ELF-1 (cell line): Measurements from ENCODE around the gene ANGEL1.
A peak's percentile ranks its signal among the peaks of the same experiment; 100 is the strongest.

Experiments
- DNase-seq: peaks from one replicate; pipeline ENCODE4 v3.0.0-alpha.2; 2016; ENCODE audit warnings: low read depth, low spot score

Gene ANGEL1, protein sequence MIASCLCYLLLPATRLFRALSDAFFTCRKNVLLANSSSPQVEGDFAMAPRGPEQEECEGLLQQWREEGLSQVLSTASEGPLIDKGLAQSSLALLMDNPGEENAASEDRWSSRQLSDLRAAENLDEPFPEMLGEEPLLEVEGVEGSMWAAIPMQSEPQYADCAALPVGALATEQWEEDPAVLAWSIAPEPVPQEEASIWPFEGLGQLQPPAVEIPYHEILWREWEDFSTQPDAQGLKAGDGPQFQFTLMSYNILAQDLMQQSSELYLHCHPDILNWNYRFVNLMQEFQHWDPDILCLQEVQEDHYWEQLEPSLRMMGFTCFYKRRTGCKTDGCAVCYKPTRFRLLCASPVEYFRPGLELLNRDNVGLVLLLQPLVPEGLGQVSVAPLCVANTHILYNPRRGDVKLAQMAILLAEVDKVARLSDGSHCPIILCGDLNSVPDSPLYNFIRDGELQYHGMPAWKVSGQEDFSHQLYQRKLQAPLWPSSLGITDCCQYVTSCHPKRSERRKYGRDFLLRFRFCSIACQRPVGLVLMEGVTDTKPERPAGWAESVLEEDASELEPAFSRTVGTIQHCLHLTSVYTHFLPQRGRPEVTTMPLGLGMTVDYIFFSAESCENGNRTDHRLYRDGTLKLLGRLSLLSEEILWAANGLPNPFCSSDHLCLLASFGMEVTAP

DNA sequence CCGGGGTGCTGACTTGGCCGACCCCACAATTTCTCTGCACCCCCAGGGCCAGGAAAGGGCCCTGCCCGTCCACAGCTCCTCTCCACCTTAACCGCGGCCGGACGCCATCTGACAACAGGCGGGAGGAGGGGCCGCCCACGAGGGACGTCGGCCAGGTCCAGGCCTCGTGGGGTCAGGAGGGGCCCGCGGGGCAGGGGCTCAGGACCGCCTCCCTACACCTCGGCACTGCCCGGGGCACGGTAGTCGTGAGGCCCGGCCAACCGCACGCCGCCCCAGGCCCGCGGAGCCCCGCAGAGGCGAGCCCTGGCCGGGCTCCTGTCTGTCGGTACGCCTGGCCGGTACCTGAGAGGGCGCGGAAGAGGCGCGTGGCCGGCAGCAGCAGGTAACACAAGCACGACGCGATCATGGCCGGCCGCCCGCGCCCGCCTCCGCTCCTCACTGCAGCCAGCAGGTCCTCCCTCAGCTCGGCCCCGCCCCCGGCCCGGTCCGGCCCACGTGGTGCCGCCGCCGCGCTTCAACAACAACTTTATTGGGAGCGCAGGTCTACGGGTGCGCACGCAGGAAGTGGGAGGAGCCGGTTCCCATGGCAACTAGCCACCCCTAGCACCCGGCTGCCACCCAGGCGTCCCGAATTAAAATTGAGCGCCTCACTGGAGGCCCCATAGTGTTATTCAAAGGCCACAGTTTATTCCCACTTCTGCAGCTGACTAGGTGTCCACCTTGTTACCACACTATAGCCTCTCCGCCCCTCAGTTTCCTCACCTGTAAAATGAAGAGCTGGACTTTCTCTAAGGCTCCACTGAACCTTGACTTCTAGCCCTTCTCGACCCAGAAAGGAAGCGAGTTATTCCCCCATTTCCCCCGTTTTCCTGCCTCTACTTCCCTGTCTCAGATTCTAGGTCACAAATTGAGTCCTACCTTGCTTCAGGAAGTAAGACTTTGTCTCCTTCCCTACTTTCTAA is at the start of gene ANGEL1:
Gene ANGEL1 (minus strand): TSS at position 461 of the 962 bp plus-strand sequence. CDS start 55 bp downstream, at position 406.
- DNase-seq = peak; percentile 98

DNA sequence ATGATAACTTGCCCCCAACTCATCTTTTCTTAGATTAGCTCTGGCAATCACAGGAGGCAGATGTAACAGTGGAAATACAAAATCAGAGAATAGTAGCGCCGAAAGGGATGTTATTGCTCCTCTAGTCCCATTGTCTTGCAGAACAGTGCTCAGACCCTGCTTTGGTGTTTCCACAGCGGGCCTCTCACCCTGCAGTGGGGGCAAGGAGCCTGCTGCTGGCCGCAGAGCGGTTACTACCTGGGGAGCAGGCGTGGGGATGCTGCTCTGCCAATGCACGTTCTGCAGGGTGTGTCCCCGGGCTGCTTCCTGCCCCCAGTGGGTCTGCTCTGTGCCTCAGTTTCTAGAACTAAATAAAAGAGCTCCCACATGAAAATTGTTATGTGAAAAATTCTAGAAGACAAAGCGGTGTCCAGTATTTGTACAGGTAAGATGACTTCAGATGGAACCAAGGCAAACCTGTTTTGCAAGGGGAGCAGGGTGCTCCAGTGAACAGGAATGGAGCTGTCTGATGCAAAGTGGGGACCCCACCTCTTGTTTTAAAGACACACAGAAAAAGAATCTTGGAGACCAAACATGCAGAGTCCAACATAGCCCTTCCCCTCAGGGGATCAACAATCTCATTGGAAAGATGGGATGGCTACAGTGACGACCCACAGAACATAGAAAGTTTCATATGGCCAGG is 49.0 kb upstream of the ANGEL1 start:
- no peak for DNase-seq

DNA sequence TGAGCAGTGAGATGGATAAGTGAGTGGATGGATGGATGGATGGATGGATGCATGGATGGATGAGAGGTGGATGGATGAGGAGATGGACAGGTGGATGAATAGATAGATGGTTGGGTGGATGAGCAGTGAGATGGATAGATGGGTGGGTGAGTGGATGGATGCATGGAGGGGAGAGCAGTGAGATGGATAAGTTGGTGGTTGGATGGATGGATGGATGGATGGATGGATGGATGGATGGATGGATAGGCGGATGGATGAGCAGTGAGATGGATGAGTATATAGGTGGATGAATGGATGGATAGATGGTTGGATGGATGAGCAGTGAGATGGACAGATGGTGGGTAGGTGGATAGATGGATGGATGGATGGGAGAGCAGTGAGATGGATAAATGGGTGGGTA is 44.1 kb upstream of the ANGEL1 start:
- DNase-seq = no peak

DNA sequence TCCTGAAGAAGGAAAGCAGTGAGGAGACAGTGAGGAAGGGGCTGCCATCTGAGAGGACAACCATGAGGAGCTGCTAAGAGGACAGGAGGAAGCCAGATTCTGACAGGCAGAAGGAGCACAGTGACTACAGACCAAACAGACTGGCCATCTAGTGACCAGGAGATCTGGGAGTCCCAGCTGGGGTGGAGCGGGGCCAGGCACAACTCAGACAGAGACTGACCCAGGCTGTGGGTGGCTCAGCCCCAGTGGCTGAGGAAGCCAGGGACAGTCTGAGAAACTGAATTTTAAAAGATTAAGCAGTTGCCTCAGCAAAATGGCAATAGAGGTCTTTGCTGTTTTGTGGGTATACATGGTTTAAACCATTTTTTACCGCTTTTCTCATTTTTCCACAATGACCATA is 42.4 kb upstream of the ANGEL1 start:
- DNase-seq = no peak

DNA sequence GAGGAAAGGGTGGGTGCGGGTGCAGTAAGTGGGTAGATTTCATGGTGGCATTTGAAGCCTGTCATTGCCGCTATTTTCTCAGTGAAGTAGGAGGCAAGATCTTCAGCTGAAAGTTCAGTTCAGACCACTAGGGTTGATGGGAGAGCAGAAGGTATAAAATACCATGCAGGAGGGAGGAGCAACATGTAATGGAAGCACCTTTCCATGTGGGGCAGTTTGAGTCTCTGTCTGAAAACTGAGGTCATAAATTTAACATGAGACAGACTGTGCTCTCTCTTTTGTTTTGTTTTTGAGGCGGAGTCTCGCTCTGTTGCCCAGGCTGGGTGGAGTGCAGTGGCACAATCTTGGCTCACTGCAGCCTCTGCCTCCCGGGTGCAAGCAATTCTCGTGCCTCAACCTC is 36.2 kb upstream of the ANGEL1 start:
- DNase-seq = no peak

DNA sequence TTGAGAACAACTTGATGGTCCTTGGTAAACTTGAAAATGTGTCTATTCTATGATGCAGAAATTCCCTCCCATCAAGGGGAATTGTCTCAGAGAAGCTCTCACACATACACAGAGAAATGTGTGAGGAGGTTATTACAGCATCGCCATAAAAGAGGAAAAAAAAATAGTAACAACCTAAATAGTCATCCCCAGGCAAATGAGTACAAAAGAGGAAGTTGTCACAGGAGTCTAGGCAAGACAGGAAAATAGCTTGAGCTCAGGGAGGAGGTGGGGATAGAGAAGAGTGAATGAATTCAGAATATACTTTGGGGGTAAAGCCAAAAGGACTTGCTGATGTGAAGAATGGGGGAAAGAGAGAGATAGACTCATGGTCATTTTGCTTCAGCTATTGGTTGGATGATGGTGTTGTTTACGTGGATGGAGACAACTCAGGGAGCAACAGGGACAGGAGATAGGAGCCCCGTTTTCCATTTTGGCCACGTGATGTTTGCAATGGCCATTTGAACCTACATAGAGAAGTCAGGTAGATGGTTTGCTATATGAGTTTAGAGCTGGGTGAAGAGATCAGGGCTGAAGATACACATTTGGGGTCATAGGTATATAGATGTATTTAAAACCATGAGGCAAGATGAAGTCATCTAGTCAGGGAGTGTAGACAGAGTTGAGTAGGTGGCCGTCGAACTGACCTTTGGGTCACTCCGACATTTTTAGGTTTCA is 33.8 kb upstream of the ANGEL1 start:
- no peak for DNase-seq

DNA sequence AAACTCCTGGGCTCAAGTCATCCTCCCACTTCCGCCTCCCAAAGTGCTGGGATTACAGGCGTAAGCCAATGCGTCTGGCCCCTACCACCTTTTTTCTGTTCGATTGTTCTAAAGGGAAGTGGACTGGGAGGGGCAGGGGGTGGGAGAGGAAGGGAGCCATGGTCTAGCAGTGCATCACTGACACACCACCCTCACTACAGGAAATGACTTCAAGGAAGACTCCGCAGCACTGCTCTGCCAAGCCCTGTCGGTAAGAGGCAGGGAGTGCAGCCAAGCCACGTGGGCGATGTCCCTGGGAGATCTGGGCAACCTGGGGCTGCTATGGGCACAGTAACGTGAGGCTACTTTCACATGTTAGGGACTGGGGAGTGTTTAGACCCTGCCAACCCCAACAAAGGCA is 31.5 kb upstream of the ANGEL1 start:
- DNase-seq = peak; percentile 40

DNA sequence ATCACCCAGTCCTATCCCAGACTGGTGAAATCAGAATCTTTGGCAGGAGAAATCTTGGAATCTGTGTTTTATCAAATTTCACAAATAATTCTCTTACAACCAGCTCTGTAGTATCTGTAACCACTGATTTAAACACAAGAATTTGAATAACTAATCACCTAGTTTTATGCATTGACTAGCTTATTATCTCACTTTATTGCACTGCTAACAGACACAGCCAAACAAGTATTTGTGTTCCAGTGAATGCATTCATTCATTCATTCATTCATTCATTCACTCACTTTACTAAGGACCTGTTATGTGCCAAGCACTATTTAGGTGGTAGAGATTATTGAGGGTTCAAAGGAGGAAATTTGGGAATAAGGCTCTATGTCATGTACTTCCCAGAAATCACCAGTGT is 29.7 kb upstream of the ANGEL1 start:
- no peak for DNase-seq

DNA sequence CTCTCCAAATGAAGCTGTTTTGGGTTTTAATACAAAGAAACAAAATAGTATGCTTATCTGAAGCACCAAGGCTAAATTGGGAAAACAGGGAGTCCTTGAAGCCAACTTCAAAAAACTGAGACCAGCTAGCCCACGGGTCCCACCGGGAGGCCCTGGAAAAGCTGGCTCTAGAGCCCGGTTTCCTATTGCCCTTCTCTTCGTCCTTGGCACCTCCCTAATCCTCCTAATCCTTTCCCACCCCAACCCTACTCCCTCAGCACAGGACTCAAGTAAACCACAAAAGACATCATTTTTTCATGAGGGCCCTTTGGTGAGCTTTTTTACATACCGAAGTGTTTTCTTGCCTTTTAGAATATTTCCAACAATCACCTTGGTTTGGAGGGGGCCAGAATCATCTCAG is 24.8 kb upstream of the ANGEL1 start:
- DNase-seq = no peak

DNA sequence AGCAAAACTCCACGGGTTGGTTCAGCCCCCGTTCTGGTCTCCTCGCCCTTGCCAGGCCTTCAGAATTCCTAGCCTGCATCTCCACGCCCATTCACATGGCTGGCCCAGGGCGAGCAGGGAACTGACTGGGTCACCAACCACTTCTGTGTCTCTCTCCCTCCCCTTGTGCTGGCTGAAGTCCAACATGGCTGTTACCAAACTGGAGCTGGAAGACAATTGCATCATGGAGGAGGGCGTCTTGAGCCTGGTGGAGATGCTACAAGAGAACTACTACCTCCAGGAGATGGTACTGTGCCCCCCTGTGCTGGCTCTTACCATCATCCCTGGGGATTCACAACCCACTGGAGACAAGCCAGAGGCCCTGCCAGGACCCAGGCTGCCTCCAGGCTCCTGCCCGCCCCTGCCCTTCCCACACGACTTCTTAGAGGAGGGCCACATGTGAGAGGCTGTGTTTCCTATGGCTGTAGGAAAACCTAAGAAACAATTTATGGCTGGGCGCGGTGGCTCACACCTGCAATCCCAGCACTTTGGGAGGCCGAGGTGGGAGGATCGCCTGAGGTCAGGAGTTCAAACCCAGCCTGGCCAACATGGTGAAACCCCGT is 23.4 kb upstream of the ANGEL1 start:
- no peak for DNase-seq

DNA sequence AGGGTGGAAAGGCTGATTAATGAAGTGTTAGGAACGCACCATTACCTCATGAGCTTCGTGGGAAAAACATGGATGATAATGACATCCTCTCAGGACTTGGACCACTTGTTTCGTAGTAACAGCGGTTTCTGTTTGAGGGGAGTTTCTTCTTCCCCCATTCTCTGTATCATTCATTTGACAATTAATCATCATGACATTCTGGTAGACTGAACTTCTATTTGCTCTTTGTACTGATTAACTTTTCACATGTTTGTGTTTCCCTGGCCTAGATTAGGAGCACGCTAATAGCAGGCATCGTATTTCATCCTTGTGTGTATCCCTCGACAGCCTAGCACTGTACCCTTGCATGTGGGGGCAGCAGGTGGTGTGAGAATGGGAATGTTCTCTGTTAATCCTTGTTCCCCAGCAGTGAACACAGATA is 21.6 kb upstream of the ANGEL1 start:
- no peak for DNase-seq

DNA sequence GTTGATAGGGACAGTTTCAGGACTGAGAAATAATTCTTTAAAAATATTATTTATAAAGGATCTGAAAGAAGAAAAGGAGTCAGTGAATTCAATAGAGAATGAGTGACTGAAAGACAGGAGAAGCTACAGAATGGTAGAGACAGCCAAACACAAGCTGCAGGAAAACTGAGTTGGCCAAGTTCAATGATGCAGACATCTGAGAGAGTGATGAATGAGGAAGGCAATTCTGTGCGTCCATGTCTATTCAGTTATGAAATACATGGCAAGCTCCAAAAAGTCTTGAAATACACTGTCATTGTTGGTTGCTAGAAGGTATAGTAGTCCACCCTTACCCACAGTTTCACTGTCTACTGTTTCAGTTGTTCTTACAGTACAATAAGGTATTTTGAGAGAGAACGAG is 20.3 kb upstream of the ANGEL1 start:
- no peak for DNase-seq

DNA sequence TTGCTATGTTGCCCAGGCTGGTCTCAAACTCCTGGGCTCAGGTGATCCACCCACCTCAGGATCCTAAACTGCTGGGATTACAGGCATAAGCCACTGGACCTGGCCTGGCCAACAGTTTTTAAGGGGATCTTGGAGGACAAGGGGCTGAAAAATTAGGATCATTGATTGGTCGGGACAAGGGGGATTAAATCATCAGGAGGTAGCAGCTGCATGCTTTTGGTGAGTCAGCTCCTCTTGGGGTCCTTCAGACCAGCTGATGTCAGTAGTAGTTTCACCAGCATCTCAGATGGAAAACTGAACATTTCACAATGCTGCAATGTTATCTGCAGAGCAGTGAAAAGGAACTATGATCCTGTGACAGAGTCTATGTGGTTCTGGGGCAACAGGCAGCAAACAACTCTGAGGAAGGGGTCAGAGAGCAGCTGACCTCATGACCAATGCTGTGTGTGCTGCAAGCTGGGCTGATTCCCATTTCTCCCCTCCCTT is 19.9 kb upstream of the ANGEL1 start:
- DNase-seq = no peak

DNA sequence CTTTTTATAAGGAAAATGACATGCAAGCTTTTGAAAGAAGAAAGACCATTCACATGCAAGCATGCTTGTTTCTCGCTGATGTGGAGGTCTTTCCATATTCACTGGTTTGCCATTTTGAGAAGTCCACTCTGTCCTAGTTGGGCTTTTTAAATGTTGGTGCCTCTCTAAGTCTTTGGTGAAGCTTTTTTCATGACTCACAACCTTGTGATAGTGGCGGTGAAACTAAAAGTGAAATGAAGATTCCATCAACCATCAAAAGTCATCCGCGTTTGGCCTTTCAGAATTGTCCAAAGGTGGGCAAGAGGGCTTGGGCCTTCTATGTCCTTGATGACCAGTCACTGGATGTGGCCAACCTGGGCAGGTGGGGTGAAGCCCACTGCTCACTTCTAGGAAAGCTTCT is 17.9 kb upstream of the ANGEL1 start:
- no peak for DNase-seq

DNA sequence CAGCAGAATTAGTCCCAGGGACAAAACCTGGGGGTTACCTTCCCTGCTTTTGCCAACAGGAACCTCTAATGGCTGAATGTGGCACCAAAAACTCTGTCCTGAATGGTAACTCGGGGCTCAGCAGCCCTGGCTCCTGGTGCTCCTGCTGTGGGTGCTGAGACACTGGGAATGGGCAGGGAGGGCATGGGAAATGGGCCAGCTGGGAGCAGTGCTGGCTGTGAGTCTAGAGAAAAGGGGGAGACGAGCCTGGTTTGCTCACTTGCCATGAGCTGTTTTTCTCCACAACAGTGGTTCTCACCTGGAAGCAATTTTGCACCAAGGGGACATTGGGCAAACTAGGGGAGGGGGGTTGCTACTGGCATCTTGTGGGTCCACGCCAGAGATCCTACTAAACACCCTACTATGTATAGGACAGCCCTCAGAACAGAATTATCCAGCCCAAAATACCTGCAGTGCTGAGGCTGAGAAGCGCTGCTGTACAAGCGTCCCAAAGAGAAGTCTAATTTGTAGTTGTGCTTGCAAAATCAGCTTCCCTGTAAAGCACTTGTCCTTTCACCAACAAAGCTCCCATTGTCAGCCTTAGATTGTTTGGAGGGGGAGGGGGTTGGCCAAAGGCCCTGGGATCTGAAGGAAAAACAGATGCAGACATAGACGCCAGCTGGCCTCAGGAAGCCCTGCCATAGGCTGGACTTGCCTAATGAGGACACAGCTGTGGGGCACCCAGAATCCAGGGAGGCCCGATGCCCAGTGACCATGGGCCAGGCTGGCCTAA is 17.2 kb upstream of the ANGEL1 start:
- DNase-seq = no peak

DNA sequence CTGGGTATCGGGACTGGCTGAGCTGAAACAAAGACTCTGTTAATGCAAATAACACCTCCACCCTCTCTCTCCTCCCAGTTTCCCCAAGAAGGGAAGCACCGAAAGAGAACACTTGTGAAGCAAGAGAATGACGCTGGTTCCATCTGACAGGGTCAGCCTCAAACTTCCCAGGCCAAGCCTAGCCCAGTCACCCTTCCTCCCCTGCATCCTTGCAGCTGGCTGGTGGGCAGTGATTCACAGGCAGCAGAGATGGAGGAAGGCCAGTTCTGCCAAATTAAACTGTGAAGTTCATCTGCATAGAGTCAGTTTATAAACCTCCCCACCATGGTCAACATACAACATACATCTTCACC is 16.3 kb upstream of the ANGEL1 start:
- DNase-seq = no peak

DNA sequence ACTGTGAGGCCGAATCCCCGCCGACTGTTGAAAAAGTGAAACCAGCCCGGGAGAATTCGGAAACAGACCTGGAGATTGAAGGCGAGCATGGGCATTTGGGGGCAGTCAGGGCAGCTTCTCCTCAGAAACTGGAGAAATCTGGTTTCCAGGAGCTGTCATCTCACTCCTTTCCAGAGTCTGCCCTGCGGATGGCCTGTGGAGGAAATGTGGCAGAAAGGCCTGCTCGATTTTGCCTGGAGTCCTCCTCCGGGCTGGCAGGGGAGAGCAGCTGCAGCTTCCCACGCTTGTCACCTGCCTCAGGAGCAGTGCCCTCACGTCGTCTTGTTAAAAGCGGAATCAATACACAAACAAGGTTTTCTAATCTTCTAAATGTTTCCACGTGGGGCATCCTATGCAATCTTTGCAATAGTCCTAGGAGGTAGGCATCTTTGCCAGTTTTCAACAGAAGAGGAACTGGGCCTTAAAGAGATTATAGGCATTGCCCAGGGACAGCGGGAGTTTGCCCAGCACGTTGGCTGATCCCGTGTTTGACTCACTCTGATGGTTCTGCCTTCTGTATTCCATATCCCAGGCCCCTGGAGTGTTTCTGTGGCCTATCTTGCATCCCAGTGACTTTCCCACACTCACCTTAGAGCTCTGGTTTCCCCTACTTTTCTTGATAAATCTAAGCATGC is 15.8 kb upstream of the ANGEL1 start:
- no peak for DNase-seq

DNA sequence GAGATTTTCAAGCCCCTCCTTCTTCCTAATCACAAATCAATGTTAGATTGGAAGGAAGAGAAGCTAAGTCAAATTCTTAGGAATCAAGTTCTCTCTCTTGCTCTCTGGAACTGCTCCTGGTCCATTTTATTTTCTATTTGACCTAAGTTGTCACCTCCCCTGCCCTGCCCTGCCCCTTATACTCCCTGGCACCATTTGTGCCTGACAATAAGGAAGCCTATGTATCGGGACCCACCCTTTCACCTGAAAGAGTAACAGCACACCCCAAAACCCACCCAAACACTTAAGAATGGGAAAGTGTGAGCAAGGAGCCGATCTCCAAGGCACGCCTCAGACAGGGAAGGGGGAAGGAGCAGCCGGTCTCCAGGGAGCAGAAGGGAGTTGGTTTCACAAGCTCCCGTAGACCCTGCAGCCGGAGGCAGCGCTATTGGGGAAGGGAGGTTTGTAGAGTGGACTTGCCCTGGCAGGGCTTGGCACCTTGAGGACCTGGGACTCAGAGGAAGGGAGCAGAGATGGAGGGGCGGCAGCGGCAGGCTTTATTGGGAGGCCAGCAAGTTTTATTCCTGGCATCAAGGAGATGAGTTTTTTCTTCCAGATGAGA is 15.1 kb upstream of the ANGEL1 start:
- DNase-seq = no peak

DNA sequence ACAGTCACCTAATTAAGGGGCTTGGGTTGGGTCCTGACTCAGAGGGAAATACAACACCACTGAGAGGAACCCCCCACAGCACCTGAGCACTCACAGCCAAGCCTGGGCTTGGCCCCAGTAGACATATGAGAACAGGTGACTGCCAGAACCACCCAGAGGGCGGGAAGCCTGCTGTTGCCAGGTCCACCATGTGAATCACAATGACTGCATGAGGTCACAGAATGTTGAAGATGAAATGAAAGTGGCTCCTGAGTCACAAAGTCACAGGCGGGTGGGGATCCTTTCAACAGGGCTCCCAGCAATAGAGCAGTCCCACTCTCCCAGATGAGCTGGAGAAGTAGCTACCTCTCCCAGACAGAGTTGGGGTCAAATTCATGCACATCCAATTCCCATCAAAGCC is 13.4 kb upstream of the ANGEL1 start, which contains the start of gene LRRC74A:
Gene LRRC74A (plus strand): TSS at position 287 of the 400 bp plus-strand sequence. CDS start 290 bp downstream, outside the sequence.
- no peak for DNase-seq
